HG02943 (cell line): Measurements from ENCODE around the gene GPBAR1.

ENCODE experiments used
- ATAC-seq: cut with Tn5 transposase; IDR thresholded peaks from one replicate; pipeline ENCODE4 v1.9.1; 2021; ENCODE audit warnings: mild to moderate bottlenecking, low read depth, moderate library complexity; ENCODE audit not compliant: unreplicated experiment

Gene GPBAR1

DNA sequence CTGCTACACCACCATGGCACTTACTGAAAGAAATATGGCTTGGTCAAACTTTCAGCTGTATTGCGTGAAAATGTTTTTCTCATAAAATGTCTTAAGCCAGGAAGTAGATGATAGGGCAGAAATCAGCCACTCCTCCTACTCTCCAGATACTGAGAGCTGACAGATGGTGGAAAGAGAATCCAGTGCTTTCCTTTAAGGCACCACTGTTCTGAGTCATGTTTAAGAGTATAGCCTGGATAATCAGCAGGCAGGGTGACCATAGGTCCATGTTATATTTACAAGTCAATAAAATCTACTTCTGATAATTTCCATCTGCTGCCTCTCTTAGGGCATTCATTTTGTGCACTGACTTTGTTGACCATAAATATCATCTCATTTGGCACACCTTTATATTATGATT, 21.9 kb upstream of the GPBAR1 start:
- no peak for ATAC-seq

- ATAC-seq: no peak
Observed at GRCh38 chr2:218244204-218244603, 16.6 kb upstream of the GPBAR1 start.

DNA sequence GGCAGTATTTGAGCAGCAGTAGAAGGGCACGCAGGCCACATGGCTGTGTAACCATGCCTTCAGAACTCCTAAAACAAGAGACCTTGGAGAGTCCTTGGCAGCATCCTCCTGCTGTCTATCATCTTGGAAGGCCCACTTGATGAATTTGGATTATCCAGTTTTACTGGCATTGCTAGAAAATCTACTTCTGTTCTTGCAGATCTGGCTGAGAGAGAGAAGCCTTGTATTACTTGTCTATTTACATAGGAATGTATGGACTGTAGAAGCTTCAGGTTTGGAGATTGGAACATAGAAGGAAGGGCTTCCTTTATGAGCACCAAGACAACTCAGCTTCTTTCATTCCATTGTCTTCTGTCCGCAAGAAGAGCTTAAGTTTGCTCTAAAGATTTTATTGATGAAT, 16.1 kb upstream of the GPBAR1 start:
- no peak for ATAC-seq

- ATAC-seq: no peak
Observed at GRCh38 chr2:218245214-218245613, 15.6 kb upstream of the GPBAR1 start.

DNA sequence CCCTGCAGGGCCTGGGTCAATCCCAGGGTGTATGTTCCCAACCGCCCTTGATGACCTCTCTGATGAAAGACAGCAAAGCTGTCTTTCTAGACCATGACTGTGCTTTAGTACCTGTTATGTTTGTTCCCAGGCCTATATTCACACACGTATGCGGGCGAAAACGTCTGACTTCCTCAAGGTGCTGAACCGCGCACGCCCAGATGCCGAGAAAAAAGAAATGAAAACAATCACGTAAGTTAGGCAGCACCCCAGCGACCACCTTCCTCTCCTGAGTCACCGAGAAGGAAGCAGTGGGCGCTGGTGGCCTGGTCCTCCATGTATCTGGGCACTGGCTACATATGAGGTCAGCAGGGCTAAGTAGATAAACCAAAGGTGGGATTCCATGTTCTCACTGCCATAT, 11.1 kb upstream of the GPBAR1 start:
- ATAC-seq: no peak

DNA sequence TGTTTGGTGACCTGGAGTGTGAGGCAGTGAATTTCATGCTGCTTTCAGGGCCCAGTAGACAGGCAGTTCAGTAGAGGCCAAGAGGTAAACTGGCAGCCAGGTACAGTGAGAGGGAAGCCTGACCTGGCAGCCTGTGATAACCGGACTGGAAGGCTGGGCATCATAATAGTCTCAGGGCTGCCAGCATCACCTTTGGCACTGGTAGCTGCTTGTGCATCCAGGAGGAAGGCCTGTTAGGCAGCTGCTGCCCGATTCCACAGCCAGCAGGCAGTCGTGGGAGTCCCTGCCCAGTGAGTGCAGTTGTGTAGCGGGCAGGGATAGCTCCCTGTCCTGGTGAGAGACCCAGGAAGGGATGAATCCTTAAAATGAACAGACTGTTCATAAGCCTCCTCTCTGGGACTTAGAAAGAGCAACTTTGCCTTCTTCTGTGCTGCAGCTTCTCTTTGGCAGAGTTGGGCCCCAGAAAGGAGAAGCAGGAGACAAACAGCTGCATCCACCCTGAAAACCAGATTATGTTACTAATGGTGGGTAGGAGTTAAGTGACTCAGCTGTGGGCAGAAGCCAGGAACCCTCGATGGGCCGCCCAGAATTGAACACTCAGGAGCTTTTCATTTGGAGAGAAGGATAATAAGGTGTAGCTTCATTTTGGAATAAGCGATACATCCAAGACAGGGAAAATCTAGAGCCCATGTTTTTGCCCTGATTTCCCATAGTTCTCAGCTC, 8.1 kb upstream of the GPBAR1 start:
- no peak for ATAC-seq

GRCh38 chr2:218253232-218253625, 7.6 kb upstream of the GPBAR1 start:
- no peak for ATAC-seq

- ATAC-seq: no peak
Observed at GRCh38 chr2:218255446-218255845, 5.4 kb upstream of the GPBAR1 start.

GRCh38 chr2:218256612-218257350, 4.0 kb upstream of the GPBAR1 start:
- ATAC-seq: no peak

GRCh38 chr2:218257390-218257981, 3.3 kb upstream of the GPBAR1 start:
- peak; percentile 62 for ATAC-seq

DNA sequence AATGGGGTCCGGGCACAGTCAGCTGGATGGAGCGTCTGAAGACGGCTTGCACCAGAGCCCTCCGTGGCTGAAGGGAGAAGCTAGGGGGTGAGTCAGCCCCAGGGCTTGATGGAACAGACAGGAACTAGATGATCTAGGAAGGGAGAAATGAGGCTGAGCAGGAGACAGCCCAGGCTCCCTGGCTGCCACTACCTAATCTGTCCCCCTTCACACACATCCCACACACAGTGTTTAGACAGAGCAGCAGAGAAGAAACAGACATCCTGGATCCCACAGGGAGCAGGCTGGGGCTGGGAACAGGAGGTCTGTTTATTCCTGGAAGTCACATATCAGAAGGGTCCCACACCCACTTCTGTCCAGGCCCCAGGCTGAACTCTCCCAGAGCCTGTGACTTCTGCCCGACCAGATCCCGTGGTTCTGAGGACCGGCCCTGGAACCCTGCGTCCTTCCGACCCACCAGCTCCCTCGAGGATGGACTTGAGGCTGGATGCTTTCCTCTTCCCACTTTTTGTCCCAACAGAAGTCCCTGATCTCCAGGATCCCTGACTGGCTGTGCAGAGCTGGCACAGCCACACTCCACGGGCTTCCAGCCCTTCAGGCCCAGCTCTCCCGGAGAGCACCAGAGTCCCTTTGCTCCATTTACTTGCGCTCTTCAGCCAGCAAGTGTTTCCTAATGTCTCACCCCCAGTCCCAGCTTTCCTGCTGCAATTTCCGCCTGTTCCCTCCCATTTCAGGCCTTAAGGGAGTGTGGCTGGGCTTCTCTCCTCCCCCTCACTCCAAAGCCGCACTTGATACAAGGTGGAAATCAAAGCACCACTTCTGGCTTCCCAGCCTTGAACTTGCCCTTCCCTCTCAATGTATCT, 1.5 kb upstream of the GPBAR1 start:
- ATAC-seq: no peak

GRCh38 chr2:218260166-218260565, 649 bp upstream of the GPBAR1 start:
- ATAC-seq: no peak

DNA sequence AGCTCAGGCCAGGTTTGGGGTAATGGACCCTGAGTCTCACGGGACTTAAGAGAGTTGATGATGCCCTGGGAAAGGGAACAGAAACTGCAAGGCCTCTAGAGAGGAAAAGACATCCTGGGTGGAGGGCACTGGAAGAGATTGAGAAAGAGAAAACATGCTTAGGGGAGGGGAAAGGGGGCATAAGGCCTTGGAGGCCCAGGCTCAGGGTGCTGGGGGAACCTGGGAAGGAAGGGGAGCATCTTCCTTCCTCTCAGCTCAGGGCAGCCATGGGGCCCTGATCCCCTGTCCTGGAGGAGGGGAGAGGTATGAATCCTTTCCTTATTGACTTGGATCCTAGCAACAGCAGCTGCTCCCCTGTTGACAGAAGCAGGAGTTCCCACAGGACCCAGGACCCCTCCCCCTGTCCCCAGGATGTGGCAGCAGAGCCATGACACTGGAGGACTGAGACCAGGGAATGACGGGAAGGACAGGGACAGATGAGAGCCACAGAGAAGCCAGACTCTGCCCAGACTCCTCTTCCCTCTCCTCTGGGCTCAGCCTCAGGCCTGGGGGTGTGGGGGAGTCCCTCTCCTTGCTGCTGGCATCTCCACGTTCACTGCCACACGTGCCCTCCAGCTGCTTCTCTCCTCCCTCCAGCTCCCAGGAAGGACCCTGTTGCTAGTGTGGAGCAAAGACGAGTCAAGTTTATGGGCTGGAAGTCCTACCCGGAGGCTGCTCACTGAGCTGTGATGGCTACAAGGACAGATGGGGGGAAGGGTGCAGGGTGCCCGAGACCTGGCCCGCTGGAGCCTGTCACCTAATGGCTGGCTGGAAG, 815 bp downstream of the GPBAR1 start:
- ATAC-seq: no peak

- ATAC-seq: no peak
Observed at GRCh38 chr2:218262237-218262600, 1.4 kb downstream of the GPBAR1 start.

GRCh38 chr2:218262631-218263586, 2.1 kb downstream of the GPBAR1 start:
- ATAC-seq: no peak

GRCh38 chr2:218263817-218264641, 3.2 kb downstream of the GPBAR1 start:
- ATAC-seq: no peak

- ATAC-seq: no peak
Observed at GRCh38 chr2:218264773-218265561, 4.2 kb downstream of the GPBAR1 start.
